Activated gamma-delta T cell treated with Interleukin-2 at 50 U/mL for 16 hours (primary cell): ENCODE results near the gene CDC42BPG.
A peak's percentile ranks its signal among the peaks of the same experiment; 100 is the strongest.
"Not testable (repeated sequence)": the region's sequence is repeated elsewhere in the genome, so short reads cannot be mapped to it uniquely, and the experiment has no call there.

ENCODE experiments used
- DNase-seq: peaks from one replicate; pipeline ENCODE4 v3.0.0-alpha.2; 2020

The CDC42BPG gene

GRCh38 chr11:64833198-64833502 is 11.3 kb downstream of the CDC42BPG start:
- DNase-seq = no peak

DNA sequence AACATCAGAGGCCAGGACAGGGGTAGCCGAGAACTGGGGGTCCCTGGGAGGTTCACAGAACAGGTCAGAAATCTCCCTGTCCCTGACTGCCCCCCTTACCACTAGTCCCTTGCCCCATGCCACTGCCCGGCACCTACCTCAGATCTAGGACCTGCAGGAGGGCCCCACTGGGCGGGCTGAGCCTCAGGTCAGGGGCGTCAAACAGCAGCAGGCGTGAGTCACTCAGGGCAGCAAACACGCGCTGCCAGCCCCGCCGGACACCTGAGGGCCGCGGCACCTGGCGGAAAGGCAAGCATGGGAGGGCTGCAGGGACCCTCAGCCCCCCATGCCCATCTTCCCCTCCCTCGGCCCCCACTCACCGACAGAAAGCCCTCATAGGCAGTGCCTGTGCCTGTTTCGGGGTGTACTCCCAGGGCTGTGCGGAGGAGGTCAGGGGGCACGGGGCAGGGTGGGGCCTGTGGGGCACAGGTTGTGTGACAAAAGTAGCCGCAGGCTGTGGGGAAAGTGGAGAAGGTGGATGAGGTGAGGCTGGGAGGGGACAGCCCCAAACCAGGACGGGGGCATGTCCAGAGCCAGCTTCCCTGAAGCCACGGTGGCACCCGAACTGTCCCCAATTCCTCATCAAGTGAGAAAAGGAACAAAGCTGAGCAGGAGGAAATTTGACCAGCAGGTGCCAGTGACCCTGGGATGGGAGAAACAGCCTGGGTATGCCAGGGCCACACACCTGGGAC is 11.8 kb downstream of the CDC42BPG start:
- no peak for DNase-seq

GRCh38 chr11:64831411-64831891 is 13.0 kb downstream of the CDC42BPG start:
- no peak for DNase-seq

DNA sequence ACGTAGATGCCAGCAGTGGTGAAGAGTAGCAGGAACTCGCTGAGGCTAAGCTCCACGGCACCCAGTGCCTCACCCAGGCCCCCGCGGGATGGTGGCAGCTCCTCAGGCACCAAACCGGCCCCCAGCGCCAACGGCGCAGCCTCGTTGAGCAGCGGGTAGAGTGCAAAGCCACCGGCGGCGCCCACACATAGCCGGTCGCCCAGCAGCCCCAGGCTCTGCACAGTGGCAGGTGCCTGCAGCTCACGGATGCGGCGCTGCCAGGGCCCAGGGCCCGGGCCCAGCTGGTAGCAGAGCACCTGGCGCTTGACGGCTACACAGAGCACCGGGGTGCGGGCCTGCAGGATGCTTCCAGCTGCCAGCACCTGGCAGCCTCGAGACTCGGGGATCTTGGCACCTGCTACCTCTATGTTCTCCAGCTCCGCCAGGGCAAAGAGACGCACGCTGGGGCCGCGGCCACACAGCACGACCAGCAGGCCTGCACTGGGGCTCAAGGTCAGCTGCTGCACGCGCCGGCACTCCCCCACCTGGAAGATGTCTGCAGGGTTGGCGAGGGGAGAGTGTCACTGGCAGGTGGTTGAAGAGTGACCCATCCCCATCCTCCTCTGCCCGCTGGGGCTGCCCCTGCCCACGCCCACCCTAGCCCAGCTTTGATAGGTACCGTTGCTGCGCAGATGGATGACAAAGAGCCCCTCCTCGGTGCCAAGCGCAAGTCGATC is 14.8 kb downstream of the CDC42BPG start:
- no peak for DNase-seq

- DNase-seq = no peak
Measured at GRCh38 chr11:64827451-64827839, 17.0 kb downstream of the CDC42BPG start.

DNA sequence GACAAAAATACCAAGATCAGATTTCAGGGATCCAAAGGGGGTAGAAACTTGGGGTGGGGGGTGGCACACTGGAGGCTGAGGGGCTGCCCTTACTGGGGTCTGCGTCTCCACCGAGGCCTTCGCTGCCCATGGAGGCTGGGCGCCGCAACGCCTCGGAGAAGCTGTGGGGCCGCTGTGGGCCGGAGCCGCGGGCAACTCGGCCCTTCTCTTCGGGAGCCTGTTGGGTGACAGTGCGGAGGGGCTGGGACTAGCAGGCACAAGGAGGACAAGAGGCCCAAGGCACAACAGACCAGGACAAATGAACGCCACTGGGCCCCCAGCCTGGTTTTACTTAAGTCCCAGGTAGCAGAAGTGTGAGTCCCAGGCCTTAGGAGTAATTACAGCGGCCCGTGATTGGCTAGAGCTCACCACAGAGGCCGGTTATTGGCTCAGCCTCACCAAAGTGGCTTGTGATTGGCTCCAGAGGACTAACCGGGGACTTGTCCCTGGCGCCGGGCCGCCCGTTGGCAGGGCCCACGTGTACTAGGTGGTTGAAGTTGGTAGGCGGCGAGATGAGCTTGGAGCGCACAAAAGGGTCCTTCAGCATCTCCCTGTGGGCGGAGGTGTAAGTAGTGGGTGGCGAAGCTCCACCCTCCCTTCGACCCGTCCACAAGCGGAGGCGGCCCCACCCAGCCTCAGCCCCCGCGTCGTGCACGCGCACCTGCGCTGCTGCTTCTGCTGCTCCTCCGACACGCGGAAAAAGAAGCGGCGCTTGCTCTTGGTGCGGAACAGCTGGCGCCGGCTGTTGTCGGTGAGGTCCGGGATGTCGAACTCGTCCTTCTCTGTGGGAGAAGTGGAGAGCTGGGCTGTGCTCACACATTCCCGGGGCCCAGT is 17.6 kb downstream of the CDC42BPG start:
- no peak for DNase-seq

- DNase-seq = no peak
Measured at GRCh38 chr11:64826062-64826461, 18.4 kb downstream of the CDC42BPG start.

DNA sequence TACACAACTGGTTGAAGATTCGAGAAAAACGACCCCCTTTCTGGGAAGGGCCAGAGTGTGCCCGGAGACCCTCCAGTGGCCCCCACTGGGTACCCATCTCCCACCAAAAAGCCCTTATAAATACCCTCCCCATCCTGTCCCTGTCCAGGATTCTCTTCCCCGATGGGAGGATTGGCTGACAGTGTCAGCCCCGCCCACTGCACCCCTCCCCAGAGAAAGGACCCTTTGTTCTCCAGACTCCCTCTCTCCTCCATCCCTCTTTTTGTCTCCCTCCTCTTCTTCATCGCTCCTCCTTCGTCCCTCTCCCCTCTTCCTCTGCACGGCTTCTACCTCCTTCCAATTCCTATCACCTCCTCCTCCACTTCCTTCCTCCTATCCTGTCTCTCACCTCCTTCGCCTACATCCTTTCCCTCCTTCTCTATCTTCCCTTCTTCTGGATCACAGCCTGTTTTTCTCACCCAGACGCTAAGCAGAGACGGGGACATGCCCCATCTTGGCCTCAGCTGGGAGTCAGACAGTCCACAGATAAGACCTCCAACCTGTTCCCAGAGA is 20.8 kb downstream of the CDC42BPG start:
- no peak for DNase-seq

DNA sequence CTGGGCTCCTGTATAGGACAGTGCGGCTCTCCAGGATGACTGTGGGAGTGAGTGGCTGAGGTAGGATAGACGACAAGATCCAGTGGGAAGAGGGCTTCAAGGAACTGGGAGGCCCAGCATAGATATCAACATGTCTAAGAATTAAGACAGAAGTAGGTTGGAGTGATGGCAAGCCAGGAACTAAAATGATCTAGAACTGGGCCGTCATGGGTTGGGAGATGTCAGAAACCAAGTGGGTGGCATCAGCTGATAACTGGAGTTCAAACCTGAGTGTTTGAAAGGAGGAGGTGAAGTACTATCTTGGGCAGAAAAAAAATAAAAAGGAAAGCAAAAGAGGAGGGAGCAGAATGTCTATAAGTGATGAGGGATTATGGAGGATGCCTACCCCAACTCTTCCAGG is 27.0 kb downstream of the CDC42BPG start:
- no peak for DNase-seq

- DNase-seq = not testable (repeated sequence)
Measured at GRCh38 chr11:64815433-64815832, 29.0 kb downstream of the CDC42BPG start.

GRCh38 chr11:64814712-64815187 is 29.7 kb downstream of the CDC42BPG start:
- DNase-seq = no peak

DNA sequence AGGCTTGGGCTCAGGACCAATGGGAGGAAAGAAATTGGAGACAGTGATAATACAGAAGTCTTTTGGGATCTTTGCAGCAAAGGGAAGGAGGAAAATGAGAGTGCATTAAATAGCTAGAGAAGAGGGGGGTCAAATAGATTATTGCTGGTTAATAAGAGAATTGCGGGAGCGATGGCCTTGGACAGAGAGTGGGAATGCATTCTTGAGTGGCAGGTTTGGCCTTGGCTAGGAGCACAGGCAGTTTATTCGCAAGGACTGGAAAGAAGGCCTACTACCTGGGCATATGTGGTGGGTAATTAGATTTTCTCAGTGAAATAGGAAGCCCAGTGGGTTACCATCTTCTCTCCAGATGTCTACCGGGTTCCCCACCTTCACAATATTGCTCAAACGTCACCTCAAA is 30.6 kb downstream of the CDC42BPG start:
- no peak for DNase-seq

DNA sequence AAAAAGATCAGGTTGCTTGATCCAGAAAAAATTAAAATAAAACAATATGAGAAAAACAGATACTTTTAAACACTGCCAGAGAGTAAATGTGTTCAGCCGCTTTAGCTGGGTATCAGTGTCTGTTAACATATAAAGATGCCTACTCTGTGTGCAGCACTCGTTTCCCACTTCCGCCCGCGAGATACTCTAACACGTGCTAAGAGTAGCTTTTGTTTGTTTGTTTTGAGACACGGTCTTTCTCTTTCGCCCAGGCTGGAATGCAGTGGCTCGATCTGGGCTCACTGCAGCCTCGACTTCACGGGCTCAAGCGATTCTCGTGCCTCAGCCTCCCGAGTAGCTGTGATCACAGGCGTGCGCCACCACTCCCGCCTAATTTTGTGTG is 33.6 kb downstream of the CDC42BPG start:
- peak; percentile 56 for DNase-seq

- peak; percentile 73 for DNase-seq
Measured at GRCh38 chr11:64810271-64810890, 34.1 kb downstream of the CDC42BPG start, which contains the start of gene MEN1. MEN1 (minus strand) TSS chr11:64810551; CDS start chr11:64810109, 442 bp downstream.

DNA sequence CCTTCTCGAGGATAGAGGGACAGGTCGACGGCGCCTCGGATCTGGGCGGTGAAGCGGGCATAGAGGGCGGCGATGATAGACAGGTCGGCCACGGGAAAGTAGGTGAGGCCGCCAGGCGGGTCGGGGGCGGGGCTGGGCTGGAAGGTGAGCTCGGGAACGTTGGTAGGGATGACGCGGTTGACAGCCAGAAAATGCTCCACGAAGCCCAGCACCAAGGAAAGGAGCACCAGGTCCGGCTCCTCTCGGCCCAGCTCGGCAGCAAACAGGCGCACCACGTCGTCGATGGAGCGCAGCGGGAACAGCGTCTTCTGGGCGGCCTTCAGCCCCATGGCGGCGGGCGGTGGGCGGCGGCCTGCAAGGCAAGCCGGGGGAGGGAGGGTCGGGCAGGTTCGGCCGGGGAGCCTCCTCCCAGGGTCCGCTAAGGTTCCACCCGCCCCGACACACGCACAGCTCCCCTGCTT is 34.6 kb downstream of the CDC42BPG start:
- DNase-seq = no peak

- DNase-seq = no peak
Measured at GRCh38 chr11:64805481-64805880, 39.0 kb downstream of the CDC42BPG start.

DNA sequence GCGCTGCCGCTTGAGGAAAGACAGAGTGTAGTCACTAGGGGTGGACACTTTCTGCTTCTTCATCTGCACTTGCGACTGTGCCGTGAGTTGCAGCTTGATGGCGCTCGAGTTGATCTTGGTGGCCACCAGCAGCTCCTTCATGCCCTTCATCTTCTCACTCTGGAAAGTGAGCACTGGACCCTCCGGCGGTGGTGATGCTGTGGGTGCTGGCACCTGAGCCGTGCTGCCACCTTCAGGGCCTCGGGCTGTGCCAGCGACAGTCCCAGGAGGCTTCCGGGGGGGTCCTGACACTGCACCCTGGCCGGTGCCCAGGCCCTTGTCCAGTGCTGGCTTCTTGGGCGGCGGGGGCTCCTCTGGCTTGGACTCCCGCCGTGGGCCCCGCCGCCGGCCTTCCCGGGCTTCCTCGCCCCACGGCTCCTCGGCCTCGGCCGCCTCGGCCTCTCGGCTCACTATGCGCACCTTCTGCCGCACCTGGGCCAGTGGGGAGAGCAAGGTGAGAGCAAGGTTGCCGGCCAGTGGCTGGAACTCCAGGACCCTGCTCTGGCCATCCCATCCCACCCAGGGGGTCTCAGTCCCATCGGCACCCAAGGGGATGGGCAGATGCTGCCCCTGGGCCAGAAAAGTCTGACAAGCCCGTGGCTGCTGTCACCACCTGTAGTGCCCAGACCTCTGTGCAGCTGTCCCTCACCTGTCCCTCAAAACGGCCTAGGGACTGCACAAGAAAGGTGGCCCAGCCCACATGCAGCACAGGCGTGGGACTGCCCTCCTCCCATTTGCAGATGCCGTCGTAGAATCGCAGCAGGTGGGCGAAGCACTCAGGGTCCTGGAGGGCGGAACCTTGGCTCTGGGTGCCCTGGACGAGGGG is 39.9 kb downstream of the CDC42BPG start:
- DNase-seq = no peak

DNA sequence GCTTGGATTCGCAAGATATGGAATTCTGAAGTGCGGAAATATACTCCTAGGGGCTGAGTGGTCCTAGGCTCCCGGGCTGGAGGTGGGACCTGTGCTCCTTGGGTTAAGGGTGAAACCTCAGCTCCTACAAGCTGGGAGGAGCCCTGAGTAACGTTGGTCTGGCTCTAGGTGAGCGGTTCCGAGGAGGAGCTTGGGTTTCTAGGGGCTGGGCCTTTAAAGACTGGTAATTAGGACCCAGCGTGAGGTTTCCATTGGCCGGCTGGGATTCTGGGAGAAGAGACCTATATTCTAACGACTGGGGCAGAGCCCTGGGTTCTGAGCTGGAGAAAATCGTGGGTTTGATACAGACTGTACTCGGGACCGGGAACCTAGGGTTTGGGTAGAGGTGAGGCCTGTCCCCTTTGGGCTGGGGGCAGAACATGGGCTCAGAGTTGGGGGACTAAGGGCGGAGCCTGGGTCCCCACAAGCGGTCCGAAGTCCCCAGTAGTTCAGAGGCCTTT is 40.6 kb downstream of the CDC42BPG start:
- DNase-seq = no peak

DNA sequence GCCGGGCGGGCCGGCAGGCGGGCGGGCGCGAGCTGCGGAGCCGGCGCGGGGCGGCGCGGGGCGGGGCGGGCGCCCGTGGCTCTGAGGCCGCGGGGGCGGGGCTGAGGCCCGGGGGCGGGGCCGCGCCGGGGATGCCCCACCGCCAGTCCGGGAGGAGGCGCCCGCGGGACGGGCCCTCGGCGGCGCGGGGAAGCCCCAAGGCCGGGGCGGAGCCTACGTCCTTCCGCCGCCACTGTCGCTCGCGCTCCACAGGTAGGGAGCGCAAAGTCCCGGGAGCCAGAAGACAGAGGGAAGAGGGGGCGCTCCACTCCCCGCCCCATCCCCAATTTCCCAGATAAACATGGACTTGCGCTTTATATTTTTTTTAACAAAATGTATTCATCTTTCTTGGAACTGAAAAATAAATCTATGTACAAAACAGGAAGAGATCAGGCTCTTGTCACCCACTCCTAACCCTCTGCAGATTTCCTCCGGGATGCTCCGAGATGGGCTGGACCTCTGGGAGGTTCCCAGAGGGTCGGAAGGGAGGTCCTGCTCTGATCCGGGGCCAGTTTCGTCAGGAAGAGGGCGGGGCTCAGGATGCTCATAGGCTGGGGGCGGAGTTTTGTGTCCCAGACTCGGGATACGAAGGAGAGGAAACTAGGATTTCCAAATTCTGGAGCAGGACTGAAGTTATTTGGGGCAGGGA is 41.2 kb downstream of the CDC42BPG start, which contains the start of gene MAP4K2:
Gene MAP4K2 (minus strand): TSS at position 57 of the 688 bp plus-strand sequence. CDS start 65 bp downstream, outside the sequence.
- DNase-seq = peak; percentile 84
